ENCODE data around the gene SEC23A.
"Not testable (repeated sequence)": the region's sequence is repeated elsewhere in the genome, so short reads cannot be mapped to it uniquely, and the experiment has no call there.

The SEC23A gene

GRCh38 chr14:39028620-39029019 lies 74.4 kb downstream of the SEC23A start:
- DNase-seq, result no peak

- DNase-seq, result no peak
These were observed 77.0 kb downstream of the SEC23A start for GRCh38 chr14:39025810-39026627.

- no peak for DNase-seq
These were observed 77.7 kb downstream of the SEC23A start for GRCh38 chr14:39025250-39025809.

- peak; percentile 74 for DNase-seq
These were observed 78.8 kb downstream of the SEC23A start for GRCh38 chr14:39023939-39024871.

GRCh38 chr14:39017096-39018016 lies 85.7 kb downstream of the SEC23A start:
- not testable (repeated sequence) for DNase-seq

- DNase-seq, result no peak
These were observed 86.3 kb downstream of the SEC23A start for GRCh38 chr14:39016733-39017095.

GRCh38 chr14:39015964-39016577 lies 87.0 kb downstream of the SEC23A start:
- DNase-seq, result no peak

- peak; percentile 68 for DNase-seq
These were observed 87.6 kb downstream of the SEC23A start for GRCh38 chr14:39015360-39015961.

GRCh38 chr14:39014460-39014859 lies 88.6 kb downstream of the SEC23A start:
- DNase-seq, result no peak

GRCh38 chr14:39008965-39009364 lies 94.1 kb downstream of the SEC23A start:
- not testable (repeated sequence) for DNase-seq

GRCh38 chr14:39006721-39007410 lies 96.2 kb downstream of the SEC23A start:
- no peak for DNase-seq

- no peak for DNase-seq
These were observed 97.8 kb downstream of the SEC23A start for GRCh38 chr14:39005044-39005880.

GRCh38 chr14:38999949-39000348 lies 103.1 kb downstream of the SEC23A start:
- no peak for DNase-seq

- peak; percentile 53 for DNase-seq
These were observed 108.3 kb downstream of the SEC23A start for GRCh38 chr14:38994731-38995130.

- DNase-seq, result no peak
These were observed 109.1 kb downstream of the SEC23A start for GRCh38 chr14:38993981-38994380.

- DNase-seq, result no peak
These were observed 110.8 kb downstream of the SEC23A start for GRCh38 chr14:38992067-38992844.

- DNase-seq, result no peak
These were observed 111.7 kb downstream of the SEC23A start for GRCh38 chr14:38991299-38991698.

- DNase-seq, result no peak
These were observed 113.0 kb downstream of the SEC23A start for GRCh38 chr14:38989922-38990546.

- no peak for DNase-seq
These were observed 115.3 kb downstream of the SEC23A start for GRCh38 chr14:38987781-38988180.
